Measurements from ENCODE around the gene ALPK1. TPM values are rescaled to one million over a fixed set of nuclear protein-coding genes. Genes with fewer than 3 reads are reported as not detected.

Gene ALPK1
- total RNA-seq, 6 experiments from 2014 or later, result 5.8 to 9.0 (median 7.8) TPM

- H3K36me3 Mint-ChIP-seq (ENCODE audit: low read depth), result no peaks in the 10 kb centered on the region
- H3K27me3 Mint-ChIP-seq (ENCODE audit: insufficient read depth), result no peaks in the 10 kb centered on the region; the same call in 1 of the 2 replicates
- DNase-seq, result peak; percentile 58
- H3K27ac Mint-ChIP-seq, result no peak overlapping the region
- H3K4me3 Mint-ChIP-seq, result no peak overlapping the region; the same call in 1 of the 2 replicates
- H3K4me1 Mint-ChIP-seq (ENCODE audit: low read depth), result peaks cover 7% of the 10 kb centered on the region; the same call in 1 of the 2 replicates
- peak; percentile 83 for TF ChIP-seq CTCF (IDR thresholded peaks at IDR 0.05)
- H3K9me3 Mint-ChIP-seq, result no peaks in the 10 kb centered on the region
Measured at GRCh38 chr4:112327965-112328733, 31.0 kb downstream of the ALPK1 start.

GRCh38 chr4:112328734-112329130 lies 31.6 kb downstream of the ALPK1 start:
- peaks cover 7% of the 10 kb centered on the region; the same call in 1 of the 2 replicates for H3K4me1 Mint-ChIP-seq (ENCODE audit: low read depth)

GRCh38 chr4:112329672-112330375 lies 32.7 kb downstream of the ALPK1 start:
- peaks cover 7% of the 10 kb centered on the region; the same call in 1 of the 2 replicates for H3K4me1 Mint-ChIP-seq (ENCODE audit: low read depth)
- TF ChIP-seq CTCF (IDR thresholded peaks at IDR 0.05), result no peak
- H3K36me3 Mint-ChIP-seq (ENCODE audit: low read depth), result no peaks in the 10 kb centered on the region
- no peak overlapping the region for H3K4me3 Mint-ChIP-seq
- H3K27ac Mint-ChIP-seq, result no peak overlapping the region
- H3K27me3 Mint-ChIP-seq (ENCODE audit: insufficient read depth), result no peaks in the 10 kb centered on the region
- no peaks in the 10 kb centered on the region for H3K9me3 Mint-ChIP-seq
- DNase-seq, result no peak

More at GRCh38 chr4:112328734-112329130, 31.6 kb downstream of the ALPK1 start:
- no peaks in the 10 kb centered on the region; the same call in 1 of the 2 replicates for H3K27me3 Mint-ChIP-seq (ENCODE audit: insufficient read depth)
- H3K9me3 Mint-ChIP-seq, result no peaks in the 10 kb centered on the region
- no peak for TF ChIP-seq CTCF (IDR thresholded peaks at IDR 0.05)
- H3K27ac Mint-ChIP-seq, result no peak overlapping the region
- H3K4me3 Mint-ChIP-seq, result no peak overlapping the region
- no peaks in the 10 kb centered on the region for H3K36me3 Mint-ChIP-seq (ENCODE audit: low read depth)
- DNase-seq, result no peak

- Mint-ChIP-seq H3K27me3 (ENCODE audit: insufficient read depth) (no peaks in the 10 kb centered on the region), H3K36me3 (ENCODE audit: low read depth) (no peaks in the 10 kb centered on the region), H3K27ac (no peak overlapping the region), H3K9me3 (no peaks in the 10 kb centered on the region), H3K4me3 (no peak overlapping the region), H3K4me1 (ENCODE audit: low read depth) (peaks cover 7% of the 10 kb centered on the region; the same call in 1 of the 2 replicates)
- no peak for DNase-seq
- no peak for TF ChIP-seq CTCF (IDR thresholded peaks at IDR 0.05)
Measured at GRCh38 chr4:112330921-112331320, 33.8 kb downstream of the ALPK1 start.

GRCh38 chr4:112332398-112332797 lies 35.2 kb downstream of the ALPK1 start:
- Mint-ChIP-seq H3K4me1 (ENCODE audit: low read depth) (peaks cover 7% of the 10 kb centered on the region; the same call in 1 of the 2 replicates), H3K9me3 (no peaks in the 10 kb centered on the region), H3K4me3 (no peak overlapping the region), H3K36me3 (ENCODE audit: low read depth) (no peaks in the 10 kb centered on the region), H3K27me3 (ENCODE audit: insufficient read depth) (no peaks in the 10 kb centered on the region), H3K27ac (no peak overlapping the region)
- no peak for DNase-seq
- TF ChIP-seq CTCF (IDR thresholded peaks at IDR 0.05), result no peak

All from HFFc6 (cell line).